Nephron (organoid): ENCODE measurements around the gene DDX54.

Experiments used
- H3K27ac Mint-ChIP-seq, 3 experiments: 2 replicates each; pipeline ENCODE4 v1.8.0; 2020; ENCODE audit warnings: mixed read lengths in 3 of 3, mild to moderate bottlenecking in 2 of 3, moderate library complexity in 1 of 3
- H3K27me3 Mint-ChIP-seq: 2 replicates; pipeline ENCODE4 v1.8.0; 2021; ENCODE audit warnings: low read depth, mild to moderate bottlenecking, moderate library complexity, mixed read lengths
- H3K36me3 Mint-ChIP-seq: 2 replicates; pipeline ENCODE4 v1.8.0; 2020; ENCODE audit warnings: low read depth, mixed read lengths
- H3K4me1 Mint-ChIP-seq: 2 replicates; pipeline ENCODE4 v1.8.0; 2020; ENCODE audit warnings: mixed read lengths
- H3K4me3 Mint-ChIP-seq, 3 experiments: 2 replicates each; pipeline ENCODE4 v1.8.0; 2020; ENCODE audit warnings: mild to moderate bottlenecking in 3 of 3, mixed read lengths in 3 of 3, moderate library complexity in 2 of 3
- H3K9me3 Mint-ChIP-seq: 2 replicates; pipeline ENCODE4 v1.8.0; 2020; ENCODE audit warnings: mixed read lengths
- TF ChIP-seq, protein P1 (sequence below), 3 experiments: fragments of 200-600 bp; sonication (generic); IDR thresholded peaks; one replicate each; pipeline ENCODE4 v1.5.0; 2021; ENCODE audit warnings: antibody characterized with exemption in 3 of 3; ENCODE audit not compliant: unreplicated experiment in 3 of 3

Gene DDX54

DNA sequence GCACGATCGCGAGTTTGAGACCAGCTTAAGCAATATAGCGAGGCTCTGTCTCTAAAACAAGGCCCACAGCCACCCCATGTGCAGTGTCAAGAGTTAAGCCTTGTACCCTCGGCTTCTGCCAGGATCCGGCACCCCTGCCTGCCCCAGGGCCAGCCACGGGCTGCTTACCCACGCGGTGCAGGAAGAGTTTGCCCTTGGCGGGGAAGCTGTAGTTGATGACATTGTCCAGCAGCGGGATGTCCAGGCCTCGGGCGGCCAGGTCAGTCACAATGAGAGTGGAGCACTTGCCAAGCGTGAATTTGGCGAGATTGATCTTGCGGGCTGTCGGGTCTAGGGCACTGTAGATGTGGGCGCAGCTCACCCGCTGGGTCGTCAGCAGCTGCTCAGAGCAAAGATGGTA lies 13.1 kb downstream of the DDX54 start:
- no peaks in the 10 kb centered on the region for H3K27me3 Mint-ChIP-seq
- TF ChIP-seq, protein P1, sequence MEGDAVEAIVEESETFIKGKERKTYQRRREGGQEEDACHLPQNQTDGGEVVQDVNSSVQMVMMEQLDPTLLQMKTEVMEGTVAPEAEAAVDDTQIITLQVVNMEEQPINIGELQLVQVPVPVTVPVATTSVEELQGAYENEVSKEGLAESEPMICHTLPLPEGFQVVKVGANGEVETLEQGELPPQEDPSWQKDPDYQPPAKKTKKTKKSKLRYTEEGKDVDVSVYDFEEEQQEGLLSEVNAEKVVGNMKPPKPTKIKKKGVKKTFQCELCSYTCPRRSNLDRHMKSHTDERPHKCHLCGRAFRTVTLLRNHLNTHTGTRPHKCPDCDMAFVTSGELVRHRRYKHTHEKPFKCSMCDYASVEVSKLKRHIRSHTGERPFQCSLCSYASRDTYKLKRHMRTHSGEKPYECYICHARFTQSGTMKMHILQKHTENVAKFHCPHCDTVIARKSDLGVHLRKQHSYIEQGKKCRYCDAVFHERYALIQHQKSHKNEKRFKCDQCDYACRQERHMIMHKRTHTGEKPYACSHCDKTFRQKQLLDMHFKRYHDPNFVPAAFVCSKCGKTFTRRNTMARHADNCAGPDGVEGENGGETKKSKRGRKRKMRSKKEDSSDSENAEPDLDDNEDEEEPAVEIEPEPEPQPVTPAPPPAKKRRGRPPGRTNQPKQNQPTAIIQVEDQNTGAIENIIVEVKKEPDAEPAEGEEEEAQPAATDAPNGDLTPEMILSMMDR (IDR thresholded peaks at IDR 0.05; ENCODE audit: unreplicated experiment in 3 of 3), result no peak
- H3K9me3 Mint-ChIP-seq, result peaks cover 1% of the 10 kb centered on the region
- peaks cover 3% of the 10 kb centered on the region for H3K4me1 Mint-ChIP-seq
- no peak overlapping the region for H3K27ac Mint-ChIP-seq
- H3K4me3 Mint-ChIP-seq, result no peak overlapping the region
- H3K36me3 Mint-ChIP-seq, result peaks cover 63% of the 10 kb centered on the region

DNA sequence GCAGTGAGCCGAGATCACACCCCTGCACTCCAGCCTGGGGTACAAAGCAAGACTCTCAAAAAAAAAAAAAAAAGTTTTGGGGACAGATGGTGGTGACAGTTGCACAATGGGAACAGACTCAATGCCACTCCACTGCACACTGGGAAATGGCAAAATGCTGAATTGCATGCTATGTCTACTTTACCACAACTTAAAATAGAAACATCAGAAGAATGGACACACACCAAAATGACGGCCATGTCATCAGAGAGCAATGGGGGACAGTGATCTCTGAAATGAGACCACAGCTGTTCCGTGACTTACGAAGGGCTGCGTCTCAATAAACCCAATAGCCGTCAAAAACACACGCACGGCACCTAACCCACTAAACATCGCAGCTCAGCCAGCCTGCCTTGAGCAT lies 13.7 kb downstream of the DDX54 start:
- no peaks in the 10 kb centered on the region for H3K9me3 Mint-ChIP-seq
- no peaks in the 10 kb centered on the region for H3K27me3 Mint-ChIP-seq

DNA sequence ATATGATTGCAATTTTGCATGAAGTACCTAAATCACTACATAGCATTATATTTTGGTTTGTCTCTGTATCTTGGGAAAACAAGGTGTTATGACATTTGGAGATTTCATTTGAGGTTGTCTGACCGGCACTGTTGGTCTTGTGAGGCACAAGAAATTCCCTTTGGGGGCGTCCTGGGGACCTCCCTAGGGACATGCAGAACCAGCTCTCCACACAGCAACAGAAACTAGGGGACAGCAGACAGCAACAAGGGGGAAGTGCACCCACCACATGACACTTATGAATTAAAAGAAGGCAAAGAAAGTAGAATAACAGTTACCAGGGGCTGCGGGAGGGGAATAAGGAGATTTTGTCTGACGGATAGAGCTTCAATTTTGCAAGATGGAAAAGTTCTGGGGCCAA lies 14.4 kb downstream of the DDX54 start:
- H3K9me3 Mint-ChIP-seq, result no peaks in the 10 kb centered on the region
- H3K4me3 Mint-ChIP-seq, result no peak overlapping the region
- peaks cover 59% of the 10 kb centered on the region for H3K36me3 Mint-ChIP-seq
- H3K27me3 Mint-ChIP-seq, result no peaks in the 10 kb centered on the region
- TF ChIP-seq, protein P1 (IDR thresholded peaks at IDR 0.05; ENCODE audit: unreplicated experiment in 3 of 3), result no peak
- H3K4me1 Mint-ChIP-seq, result peaks cover 3% of the 10 kb centered on the region
- H3K27ac Mint-ChIP-seq, result no peak overlapping the region

More for the DNA sequence above, 13.7 kb downstream of the DDX54 start:
- no peak overlapping the region for H3K27ac Mint-ChIP-seq
- H3K4me1 Mint-ChIP-seq, result peaks cover 3% of the 10 kb centered on the region
- no peak overlapping the region for H3K4me3 Mint-ChIP-seq
- TF ChIP-seq, protein P1 (IDR thresholded peaks at IDR 0.05; ENCODE audit: unreplicated experiment in 3 of 3), result no peak
- peaks cover 61% of the 10 kb centered on the region for H3K36me3 Mint-ChIP-seq

DNA sequence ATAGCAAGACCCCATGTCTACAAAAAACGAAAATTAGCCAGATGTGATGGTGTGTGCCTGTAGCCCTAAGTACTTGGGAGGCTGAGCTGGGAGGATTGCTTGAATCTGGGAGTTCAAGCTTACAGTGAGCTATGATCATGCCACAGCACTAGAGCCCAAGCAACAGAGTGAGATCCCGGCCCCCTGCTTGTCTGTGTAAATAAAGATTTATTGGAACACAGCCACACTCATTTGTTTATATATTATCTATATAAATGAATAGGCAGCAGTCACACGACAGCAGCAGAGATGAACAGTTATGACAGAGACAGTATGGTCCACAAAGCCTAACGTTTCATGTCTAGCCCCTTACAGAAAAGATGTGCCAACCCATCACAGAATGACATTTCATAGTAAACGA lies 14.8 kb downstream of the DDX54 start:
- Mint-ChIP-seq H3K9me3 (no peaks in the 10 kb centered on the region), H3K4me3 (no peak overlapping the region), H3K27me3 (no peaks in the 10 kb centered on the region), H3K4me1 (peaks cover 3% of the 10 kb centered on the region), H3K27ac (no peak overlapping the region), H3K36me3 (peaks cover 58% of the 10 kb centered on the region)
- TF ChIP-seq, protein P1 (IDR thresholded peaks at IDR 0.05; ENCODE audit: unreplicated experiment in 3 of 3), result no peak

DNA sequence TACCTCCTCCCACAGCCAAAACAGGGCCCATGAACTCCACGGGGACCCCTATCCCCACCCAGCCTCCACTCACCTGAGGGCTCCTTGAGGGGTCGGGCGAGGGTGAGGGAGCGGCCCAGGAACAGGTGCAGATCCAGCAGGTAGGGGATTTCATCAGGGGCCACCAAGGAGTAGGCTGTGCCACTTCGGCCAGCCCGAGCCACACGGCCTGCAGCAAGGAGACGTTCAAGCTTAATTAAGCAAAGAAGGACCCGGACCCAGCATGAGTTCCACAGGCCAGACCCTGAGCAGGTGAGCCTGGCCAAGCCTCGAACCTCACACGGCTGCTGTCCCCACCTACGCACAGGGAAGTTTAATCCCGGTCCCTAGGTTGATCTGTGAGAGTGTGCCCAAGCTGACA lies 15.6 kb downstream of the DDX54 start:
- H3K27me3 Mint-ChIP-seq, result no peaks in the 10 kb centered on the region
- H3K9me3 Mint-ChIP-seq, result no peaks in the 10 kb centered on the region
- peaks cover 3% of the 10 kb centered on the region for H3K4me1 Mint-ChIP-seq
- H3K4me3 Mint-ChIP-seq, result no peak overlapping the region
- no peak overlapping the region for H3K27ac Mint-ChIP-seq
- peaks cover 57% of the 10 kb centered on the region for H3K36me3 Mint-ChIP-seq
- TF ChIP-seq, protein P1 (IDR thresholded peaks at IDR 0.05; ENCODE audit: unreplicated experiment in 3 of 3), result no peak

DNA sequence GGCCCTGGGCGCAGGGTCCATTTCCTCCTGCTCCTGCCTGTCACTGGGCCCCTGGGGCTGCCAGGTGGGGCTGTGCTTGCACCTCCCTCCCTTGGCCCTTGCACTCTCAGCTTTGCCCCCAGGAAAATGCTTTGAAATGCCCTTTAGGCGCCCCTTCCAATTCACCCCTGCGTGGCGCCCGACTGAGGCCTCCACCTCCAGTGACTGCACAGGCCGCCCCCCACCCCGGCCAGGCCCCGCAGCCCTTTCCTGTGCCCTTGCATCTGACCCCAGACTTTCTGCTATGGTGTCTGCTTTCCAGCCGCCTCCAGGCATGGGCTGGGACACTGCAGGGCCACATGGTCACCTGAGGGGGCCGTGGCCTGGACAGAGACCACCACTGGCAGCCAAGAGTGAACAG lies 17.4 kb downstream of the DDX54 start:
- Mint-ChIP-seq H3K36me3 (peaks cover 56% of the 10 kb centered on the region), H3K27ac (no peak overlapping the region), H3K9me3 (no peaks in the 10 kb centered on the region), H3K27me3 (no peaks in the 10 kb centered on the region), H3K4me1 (no peaks in the 10 kb centered on the region), H3K4me3 (no peak overlapping the region)
- TF ChIP-seq, protein P1 (IDR thresholded peaks at IDR 0.05; ENCODE audit: unreplicated experiment in 3 of 3), result no peak
